Measurements from ENCODE around the gene PNLDC1.

The PNLDC1 gene

GRCh38 chr6:159761873-159762680 is 38.0 kb upstream of the PNLDC1 start, which contains the start of gene ACAT2:
Gene ACAT2, plus strand, starts transcription at chr6:159762045. Its CDS starts 43 bp downstream, at chr6:159762088.
- H3K27me3 ChIP-seq (ENCODE audit: control insufficient read depth in 1 of 2, insufficient read depth in 1 of 2, low read length in 2 of 2): no peaks in the 10 kb centered on the region
- H2BK15ac ChIP-seq (ENCODE audit: low read depth, poor library complexity, severe bottlenecking): peak within 1 kb of the TSS; percentile 68
- peak within 1 kb of the TSS; percentile 91 for H3K4me2 ChIP-seq (ENCODE audit: low read length, poor library complexity, severe bottlenecking)
- peak within 1 kb of the TSS; percentile 88 for H2BK5ac ChIP-seq (ENCODE audit: low read depth, low read length, poor library complexity, severe bottlenecking)
- peak within 1 kb of the TSS; percentile 92 for H2BK120ac ChIP-seq (ENCODE audit: low read depth, low read length)
- H3K4ac ChIP-seq (ENCODE audit: low read depth in 1 of 2, low read length in 2 of 2): peak within 1 kb of the TSS; percentile 88 to 98
- peak within 1 kb of the TSS; percentile 47 to 75 for H2BK12ac ChIP-seq (ENCODE audit: low read length in 2 of 2)
- H3K27ac ChIP-seq (ENCODE audit: low read length, poor library complexity, severe bottlenecking): peak within 1 kb of the TSS; percentile 91
- WGBS: 12% methylated on average over 72 of the region's 76 CpGs
- H4K8ac ChIP-seq (ENCODE audit: low read length): peak within 1 kb of the TSS; percentile 94
- H4K91ac ChIP-seq (ENCODE audit: low read length): peak within 1 kb of the TSS; percentile 90
- no peaks in the 10 kb centered on the region for H3K9me3 ChIP-seq (ENCODE audit: control insufficient read depth, low read length)
- H3K36me3 ChIP-seq (ENCODE audit: control insufficient read depth in 1 of 2, insufficient read depth in 2 of 2, low read depth in 1 of 2, low read length in 2 of 2): peaks cover 29 to 61% of the 10 kb centered on the region in 2 experiments
- peak within 1 kb of the TSS; percentile 86 for H2AFZ ChIP-seq (ENCODE audit: low read depth, low read length)
- peaks cover 23% of the 10 kb centered on the region for H3K4me1 ChIP-seq (ENCODE audit: control insufficient read depth, insufficient read depth, low read depth, low read length)
- peak within 1 kb of the TSS; percentile 94 for H3K9ac ChIP-seq (ENCODE audit: low read length)
- H3K79me1 ChIP-seq (replicated peaks; ENCODE audit: low read length, poor library complexity, severe bottlenecking): peaks cover 14% of the 10 kb centered on the region
- peak; percentile 97 for DNase-seq
- peak within 1 kb of the TSS; percentile 91 to 92 for H3K4me3 ChIP-seq (ENCODE audit: insufficient read depth in 1 of 2, low read depth in 1 of 2, low read length in 2 of 2)
- H3K18ac ChIP-seq (ENCODE audit: low read depth in 1 of 2, low read length in 2 of 2): peak within 1 kb of the TSS; percentile 95 to 97
- peak within 1 kb of the TSS in 1 of 2 experiments; percentile 85 for H3K23ac ChIP-seq (ENCODE audit: low read length in 2 of 2)
- peak within 1 kb of the TSS; percentile 99 for H2AK5ac ChIP-seq (ENCODE audit: low read length, severe bottlenecking)
- peak within 1 kb of the TSS in 1 of 2 experiments; percentile 95 for H3K14ac ChIP-seq (ENCODE audit: low read length in 2 of 2)

- H3K4me1 ChIP-seq (ENCODE audit: control insufficient read depth, insufficient read depth, low read depth, low read length): peaks cover 23% of the 10 kb centered on the region
- H2AFZ ChIP-seq (ENCODE audit: low read depth, low read length): no peak overlapping the region
- no peak overlapping the region for H3K23ac ChIP-seq (ENCODE audit: low read length in 2 of 2)
- H3K4ac ChIP-seq (ENCODE audit: low read depth in 1 of 2, low read length in 2 of 2): peak overlapping the region; percentile 1 to 57
- peak overlapping the region in 1 of 2 experiments; percentile 47 for H2BK12ac ChIP-seq (ENCODE audit: low read length in 2 of 2)
- H3K18ac ChIP-seq (ENCODE audit: low read depth in 1 of 2, low read length in 2 of 2): peak overlapping the region in 1 of 2 experiments; percentile 52
- no peak overlapping the region for H2BK15ac ChIP-seq (ENCODE audit: low read depth, poor library complexity, severe bottlenecking)
- WGBS: 45% methylated on average over 16 of the region's 16 CpGs
- H3K36me3 ChIP-seq (ENCODE audit: control insufficient read depth in 1 of 2, insufficient read depth in 2 of 2, low read depth in 1 of 2, low read length in 2 of 2): peaks cover 32 to 62% of the 10 kb centered on the region in 2 experiments
- H2BK5ac ChIP-seq (ENCODE audit: low read depth, low read length, poor library complexity, severe bottlenecking): no peak overlapping the region
- H3K79me1 ChIP-seq (replicated peaks; ENCODE audit: low read length, poor library complexity, severe bottlenecking): peaks cover 18% of the 10 kb centered on the region
- no peak overlapping the region for H2BK120ac ChIP-seq (ENCODE audit: low read depth, low read length)
- peak overlapping the region; percentile 45 for H3K4me2 ChIP-seq (ENCODE audit: low read length, poor library complexity, severe bottlenecking)
- peak; percentile 30 for DNase-seq
- H4K8ac ChIP-seq (ENCODE audit: low read length): no peak overlapping the region
- no peak overlapping the region for H2AK5ac ChIP-seq (ENCODE audit: low read length, severe bottlenecking)
- H3K9ac ChIP-seq (ENCODE audit: low read length): peak overlapping the region; percentile 94
- peak overlapping the region; percentile 43 for H3K27ac ChIP-seq (ENCODE audit: low read length, poor library complexity, severe bottlenecking)
- peak overlapping the region in 1 of 2 experiments; percentile 46 for H3K14ac ChIP-seq (ENCODE audit: low read length in 2 of 2)
- H4K91ac ChIP-seq (ENCODE audit: low read length): no peak overlapping the region
- H3K9me3 ChIP-seq (ENCODE audit: control insufficient read depth, low read length): no peaks in the 10 kb centered on the region
- H3K27me3 ChIP-seq (ENCODE audit: control insufficient read depth in 1 of 2, insufficient read depth in 1 of 2, low read length in 2 of 2): no peaks in the 10 kb centered on the region
- peak overlapping the region; percentile 91 to 92 for H3K4me3 ChIP-seq (ENCODE audit: insufficient read depth in 1 of 2, low read depth in 1 of 2, low read length in 2 of 2)
Observed at GRCh38 chr6:159762681-159763293, 37.3 kb upstream of the PNLDC1 start.

- H2BK15ac ChIP-seq (ENCODE audit: low read depth, poor library complexity, severe bottlenecking): no peak overlapping the region
- peak overlapping the region in 1 of 2 experiments; percentile 89 for H3K23ac ChIP-seq (ENCODE audit: low read length in 2 of 2)
- H3K14ac ChIP-seq (ENCODE audit: low read length in 2 of 2): no peak overlapping the region
- no peaks in the 10 kb centered on the region for H3K9me3 ChIP-seq (ENCODE audit: control insufficient read depth, low read length)
- H3K79me1 ChIP-seq (replicated peaks; ENCODE audit: low read length, poor library complexity, severe bottlenecking): peaks cover 24% of the 10 kb centered on the region
- H4K8ac ChIP-seq (ENCODE audit: low read length): no peak overlapping the region
- no peak overlapping the region for H4K91ac ChIP-seq (ENCODE audit: low read length)
- H2BK120ac ChIP-seq (ENCODE audit: low read depth, low read length): no peak overlapping the region
- no peak overlapping the region for H2BK12ac ChIP-seq (ENCODE audit: low read length in 2 of 2)
- H2AFZ ChIP-seq (ENCODE audit: low read depth, low read length): no peak overlapping the region
- H3K18ac ChIP-seq (ENCODE audit: low read depth in 1 of 2, low read length in 2 of 2): no peak overlapping the region
- no peak overlapping the region for H2BK5ac ChIP-seq (ENCODE audit: low read depth, low read length, poor library complexity, severe bottlenecking)
- no peak overlapping the region for H3K4me2 ChIP-seq (ENCODE audit: low read length, poor library complexity, severe bottlenecking)
- no peak overlapping the region for H3K27ac ChIP-seq (ENCODE audit: low read length, poor library complexity, severe bottlenecking)
- no peak overlapping the region for H3K9ac ChIP-seq (ENCODE audit: low read length)
- no peak overlapping the region for H3K4me3 ChIP-seq (ENCODE audit: insufficient read depth in 1 of 2, low read depth in 1 of 2, low read length in 2 of 2)
- H2AK5ac ChIP-seq (ENCODE audit: low read length, severe bottlenecking): no peak overlapping the region
- no peak overlapping the region for H3K4ac ChIP-seq (ENCODE audit: low read depth in 1 of 2, low read length in 2 of 2)
- peaks cover 33 to 82% of the 10 kb centered on the region in 2 experiments for H3K36me3 ChIP-seq (ENCODE audit: control insufficient read depth in 1 of 2, insufficient read depth in 2 of 2, low read depth in 1 of 2, low read length in 2 of 2)
- DNase-seq: peak; percentile 77
- peaks cover 11% of the 10 kb centered on the region for H3K4me1 ChIP-seq (ENCODE audit: control insufficient read depth, insufficient read depth, low read depth, low read length)
- H3K27me3 ChIP-seq (ENCODE audit: control insufficient read depth in 1 of 2, insufficient read depth in 1 of 2, low read length in 2 of 2): no peaks in the 10 kb centered on the region
Observed at GRCh38 chr6:159766906-159767305, 33.2 kb upstream of the PNLDC1 start.

- no peak overlapping the region for H4K91ac ChIP-seq (ENCODE audit: low read length)
- no peak overlapping the region for H2AK5ac ChIP-seq (ENCODE audit: low read length, severe bottlenecking)
- no peak overlapping the region for H2BK12ac ChIP-seq (ENCODE audit: low read length in 2 of 2)
- H3K23ac ChIP-seq (ENCODE audit: low read length in 2 of 2): no peak overlapping the region
- H3K27ac ChIP-seq (ENCODE audit: low read length, poor library complexity, severe bottlenecking): no peak overlapping the region
- peaks cover 15% of the 10 kb centered on the region for H3K79me1 ChIP-seq (replicated peaks; ENCODE audit: low read length, poor library complexity, severe bottlenecking)
- no peak overlapping the region for H3K4me2 ChIP-seq (ENCODE audit: low read length, poor library complexity, severe bottlenecking)
- no peak overlapping the region for H4K8ac ChIP-seq (ENCODE audit: low read length)
- H3K4me3 ChIP-seq (ENCODE audit: insufficient read depth in 1 of 2, low read depth in 1 of 2, low read length in 2 of 2): no peak overlapping the region
- no peak overlapping the region for H3K4ac ChIP-seq (ENCODE audit: low read depth in 1 of 2, low read length in 2 of 2)
- no peak overlapping the region for H2BK15ac ChIP-seq (ENCODE audit: low read depth, poor library complexity, severe bottlenecking)
- no peak overlapping the region for H3K9ac ChIP-seq (ENCODE audit: low read length)
- H2BK5ac ChIP-seq (ENCODE audit: low read depth, low read length, poor library complexity, severe bottlenecking): no peak overlapping the region
- peaks cover 30 to 94% of the 10 kb centered on the region in 2 experiments for H3K36me3 ChIP-seq (ENCODE audit: control insufficient read depth in 1 of 2, insufficient read depth in 2 of 2, low read depth in 1 of 2, low read length in 2 of 2)
- H3K4me1 ChIP-seq (ENCODE audit: control insufficient read depth, insufficient read depth, low read depth, low read length): peaks cover 2% of the 10 kb centered on the region
- H3K9me3 ChIP-seq (ENCODE audit: control insufficient read depth, low read length): no peaks in the 10 kb centered on the region
- H3K14ac ChIP-seq (ENCODE audit: low read length in 2 of 2): no peak overlapping the region
- no peak overlapping the region for H3K18ac ChIP-seq (ENCODE audit: low read depth in 1 of 2, low read length in 2 of 2)
- no peak overlapping the region for H2AFZ ChIP-seq (ENCODE audit: low read depth, low read length)
- no peak for DNase-seq
- H3K27me3 ChIP-seq (ENCODE audit: control insufficient read depth in 1 of 2, insufficient read depth in 1 of 2, low read length in 2 of 2): no peaks in the 10 kb centered on the region
- H2BK120ac ChIP-seq (ENCODE audit: low read depth, low read length): no peak overlapping the region
Observed at GRCh38 chr6:159769470-159769869, 30.6 kb upstream of the PNLDC1 start.

Data from mesenchymal stem cell (in vitro differentiated cells and primary cell).